IPS-18a (cell line): ENCODE results near the gene RNU1-2.
"Not testable (repeated sequence)": the region's sequence is repeated elsewhere in the genome, so short reads cannot be mapped to it uniquely, and the experiment has no call there.

ENCODE experiments used
- H3K27ac ChIP-seq: one replicate; pipeline ENCODE4 v1.5.1; 2013; ENCODE audit warnings: low read length
- H3K27me3 ChIP-seq: one replicate; pipeline ENCODE4 v1.6.1; 2013; ENCODE audit warnings: mild to moderate bottlenecking, low read length; ENCODE audit not compliant: control insufficient read depth, insufficient read depth
- H3K36me3 ChIP-seq: one replicate; pipeline ENCODE4 v1.6.1; 2013; ENCODE audit warnings: low read depth, low read length; ENCODE audit not compliant: control insufficient read depth
- H3K4me1 ChIP-seq: one replicate; pipeline ENCODE4 v1.6.1; 2013; ENCODE audit warnings: low read depth, low read length; ENCODE audit not compliant: control insufficient read depth
- H3K4me3 ChIP-seq: one replicate; pipeline ENCODE4 v1.5.1; 2013; ENCODE audit warnings: low read length
- H3K9ac ChIP-seq: one replicate; pipeline ENCODE4 v1.6.1; 2013; ENCODE audit warnings: mild to moderate bottlenecking, low read length, moderate library complexity
- H3K9me3 ChIP-seq: one replicate; pipeline ENCODE4 v1.6.1; 2013; ENCODE audit warnings: low read depth, low read length; ENCODE audit not compliant: control insufficient read depth

The RNU1-2 gene

GRCh38 chr1:16914928-16915626 lies 19.3 kb downstream of the RNU1-2 start:
- H3K9me3 ChIP-seq, H3K27ac ChIP-seq, H3K4me1 ChIP-seq, H3K27me3 ChIP-seq, H3K36me3 ChIP-seq: not testable (repeated sequence)
- Histone ChIP-seq H3K9ac (peak overlapping the region; percentile 50), H3K4me3 (peak overlapping the region; percentile 67)

GRCh38 chr1:16915627-16915973 lies 19.8 kb downstream of the RNU1-2 start:
- H3K27ac ChIP-seq = no peak overlapping the region
- no peaks in the 10 kb centered on the region for H3K9me3 ChIP-seq
- H3K36me3 ChIP-seq = no peaks in the 10 kb centered on the region
- H3K4me3 ChIP-seq = no peak overlapping the region
- H3K9ac ChIP-seq = no peak overlapping the region
- peaks cover 4% of the 10 kb centered on the region for H3K4me1 ChIP-seq
- H3K27me3 ChIP-seq = no peaks in the 10 kb centered on the region

GRCh38 chr1:16916036-16916880 lies 20.5 kb downstream of the RNU1-2 start:
- H3K9ac ChIP-seq, H3K27ac ChIP-seq, H3K4me1 ChIP-seq, H3K4me3 ChIP-seq, H3K27me3 ChIP-seq, H3K36me3 ChIP-seq, H3K9me3 ChIP-seq: not testable (repeated sequence)

- no peaks in the 10 kb centered on the region for H3K27me3 ChIP-seq
- no peak overlapping the region for H3K4me3 ChIP-seq
- no peaks in the 10 kb centered on the region for H3K9me3 ChIP-seq
- peaks cover 18% of the 10 kb centered on the region for H3K4me1 ChIP-seq
- no peak overlapping the region for H3K9ac ChIP-seq
- no peaks in the 10 kb centered on the region for H3K36me3 ChIP-seq
- no peak overlapping the region for H3K27ac ChIP-seq
These were observed 22.6 kb downstream of the RNU1-2 start for GRCh38 chr1:16918371-16918770.

DNA sequence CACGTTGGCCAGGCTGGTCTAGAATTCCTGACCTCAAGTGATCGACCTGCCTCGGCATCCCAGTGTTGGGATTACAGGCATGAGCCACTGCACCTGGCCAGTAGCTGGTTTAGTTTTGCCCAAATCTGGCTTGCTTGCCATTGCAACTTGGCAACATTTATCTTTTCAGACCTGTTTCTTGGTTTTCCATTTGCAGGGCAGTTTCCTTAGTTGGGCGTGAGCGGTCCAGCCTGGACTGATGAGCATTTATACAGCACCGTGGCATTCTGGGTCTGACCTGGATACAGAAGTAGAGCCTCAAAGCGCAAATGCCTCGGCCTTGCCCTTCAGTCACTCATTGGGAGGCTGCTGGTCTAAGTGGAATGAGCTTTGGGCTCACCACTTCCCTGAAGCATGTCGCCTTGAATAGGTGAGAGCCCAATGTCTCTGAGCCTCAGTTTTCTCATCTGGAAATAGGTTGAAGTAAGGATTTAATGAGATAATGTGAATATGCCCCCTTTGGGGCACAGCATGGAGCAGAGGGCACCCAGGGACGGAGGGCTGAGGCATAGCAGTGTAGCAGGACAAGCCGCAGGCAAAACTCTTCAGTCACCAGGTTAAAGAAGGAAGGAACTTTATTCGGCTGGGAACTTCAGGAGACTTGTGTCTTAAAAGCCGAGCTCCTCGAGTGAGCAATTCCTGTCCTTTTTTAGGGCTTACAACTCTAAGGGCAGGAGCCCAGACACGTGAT lies 23.3 kb downstream of the RNU1-2 start:
- H3K36me3 ChIP-seq, H3K9ac ChIP-seq, H3K27ac ChIP-seq, H3K9me3 ChIP-seq, H3K27me3 ChIP-seq, H3K4me3 ChIP-seq: not testable (repeated sequence)
- H3K4me1 ChIP-seq = peaks cover 18% of the 10 kb centered on the region

DNA sequence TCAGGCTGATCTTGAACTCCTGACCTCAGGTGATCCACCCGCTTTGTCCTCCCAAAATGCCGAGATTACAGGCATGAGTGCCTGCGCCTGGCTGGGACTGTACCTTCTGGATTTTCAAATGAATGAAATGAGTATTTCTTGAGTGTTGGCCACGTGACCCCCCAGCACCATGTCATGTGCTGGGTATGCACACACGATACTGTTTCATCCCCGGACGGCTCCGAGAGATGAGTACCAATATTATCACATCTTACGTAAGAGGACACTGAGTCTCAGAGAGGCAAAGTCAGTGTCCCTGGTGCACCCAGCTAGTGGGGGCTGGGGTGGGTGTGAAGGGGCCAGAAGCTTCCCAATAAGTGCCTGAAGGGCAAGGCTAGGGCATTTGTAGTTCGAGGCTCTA lies 25.2 kb downstream of the RNU1-2 start:
- Histone ChIP-seq H3K27me3 (no peaks in the 10 kb centered on the region), H3K4me3 (peak overlapping the region; percentile 76), H3K9me3 (no peaks in the 10 kb centered on the region), H3K27ac (no peak overlapping the region), H3K36me3 (no peaks in the 10 kb centered on the region), H3K9ac (peak overlapping the region; percentile 14), H3K4me1 (peaks cover 15% of the 10 kb centered on the region)

DNA sequence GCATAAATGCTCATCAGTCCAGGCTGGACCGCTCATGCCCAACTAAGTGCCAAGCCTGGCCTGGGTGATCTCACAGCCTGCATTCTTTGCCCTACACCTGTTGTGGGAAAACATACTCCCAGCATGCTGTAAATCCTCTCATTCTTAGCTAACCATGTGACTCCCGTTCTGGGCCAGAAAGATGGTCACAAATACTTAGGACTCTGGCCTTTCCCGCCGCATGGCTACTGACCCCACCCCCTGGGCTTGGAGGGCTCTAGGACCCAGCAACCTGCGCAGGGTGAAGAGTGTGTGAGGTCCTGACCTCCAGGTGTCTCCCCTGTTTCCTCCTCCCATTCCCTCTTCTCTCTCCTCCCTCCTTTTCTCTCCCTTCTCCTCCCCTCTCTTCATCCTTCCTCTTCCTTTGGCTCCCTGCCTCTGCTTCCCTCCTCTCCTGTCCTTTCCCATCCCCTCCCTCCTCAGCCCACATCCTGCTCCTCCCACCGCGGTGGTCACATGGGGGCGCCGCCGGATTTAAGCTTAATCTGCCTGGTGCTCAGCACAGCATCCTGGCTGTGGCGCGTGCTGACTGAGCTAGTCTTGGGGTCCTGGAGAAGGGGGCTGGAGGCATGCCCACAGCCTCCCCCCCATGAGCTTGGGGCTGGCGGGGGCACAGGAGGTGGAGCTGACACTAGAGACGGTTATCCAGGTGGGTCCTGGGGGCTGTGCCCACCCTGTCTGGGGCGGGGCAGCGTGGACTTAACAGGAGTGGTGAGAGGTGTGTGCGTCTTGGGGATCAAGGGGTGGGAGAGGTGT lies 25.8 kb downstream of the RNU1-2 start, which contains the start of gene CROCC:
Gene CROCC (plus strand): TSS at position 541 of the 795 bp plus-strand sequence. CDS start 88 bp downstream, at position 629.
- Histone ChIP-seq H3K9me3 (no peaks in the 10 kb centered on the region), H3K27me3 (no peaks in the 10 kb centered on the region), H3K4me1 (peaks cover 21% of the 10 kb centered on the region), H3K4me3 (peak within 1 kb of the TSS; percentile 76), H3K36me3 (no peaks in the 10 kb centered on the region), H3K27ac (peak within 1 kb of the TSS; percentile 43), H3K9ac (peak within 1 kb of the TSS; percentile 61)

- Histone ChIP-seq H3K27ac (no peak overlapping the region), H3K4me1 (peaks cover 27% of the 10 kb centered on the region), H3K4me3 (peak overlapping the region; percentile 76), H3K36me3 (no peaks in the 10 kb centered on the region), H3K9ac (peak overlapping the region; percentile 61), H3K9me3 (no peaks in the 10 kb centered on the region), H3K27me3 (no peaks in the 10 kb centered on the region)
These were observed 26.7 kb downstream of the RNU1-2 start for GRCh38 chr1:16922466-16922865.

DNA sequence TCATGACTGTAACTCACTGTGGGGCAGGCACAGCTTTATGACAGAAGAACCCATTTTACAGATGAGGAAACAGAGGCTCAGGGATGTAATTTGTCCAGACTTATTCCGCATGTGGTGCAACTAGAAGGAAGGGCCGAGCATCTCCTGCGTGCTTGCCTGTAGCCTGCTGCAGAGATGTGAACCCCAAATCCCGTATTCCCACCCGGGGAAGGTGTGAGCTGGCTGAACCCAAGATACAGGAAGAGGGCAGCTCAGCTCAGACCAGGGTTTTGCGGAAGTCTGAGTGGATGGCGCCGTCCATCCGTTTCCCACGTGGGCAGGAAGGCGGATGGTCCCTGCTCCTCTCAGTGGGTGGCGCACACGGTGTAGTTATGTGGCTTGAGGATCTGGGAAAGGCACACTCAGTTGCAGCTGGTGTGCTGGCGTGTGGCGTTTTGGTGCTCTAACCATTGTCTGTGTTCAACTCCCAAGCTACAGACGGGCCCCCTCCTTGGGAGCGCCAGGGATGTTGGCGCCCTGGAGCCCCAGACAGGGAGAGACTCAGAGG lies 27.2 kb downstream of the RNU1-2 start:
- Histone ChIP-seq H3K4me3 (peak overlapping the region; percentile 76), H3K27ac (no peak overlapping the region), H3K27me3 (no peaks in the 10 kb centered on the region), H3K9me3 (no peaks in the 10 kb centered on the region), H3K9ac (no peak overlapping the region), H3K4me1 (peaks cover 27% of the 10 kb centered on the region), H3K36me3 (no peaks in the 10 kb centered on the region)

- H3K9me3 ChIP-seq = no peaks in the 10 kb centered on the region
- H3K27ac ChIP-seq = no peak overlapping the region
- no peaks in the 10 kb centered on the region for H3K27me3 ChIP-seq
- no peak overlapping the region for H3K9ac ChIP-seq
- no peaks in the 10 kb centered on the region for H3K36me3 ChIP-seq
- H3K4me3 ChIP-seq = no peak overlapping the region
- H3K4me1 ChIP-seq = peaks cover 27% of the 10 kb centered on the region
These were observed 28.6 kb downstream of the RNU1-2 start for GRCh38 chr1:16924216-16924918.
